Loucy (cell line): Measurements from ENCODE around the gene KDM6A.

ENCODE experiments used
- H2AFZ ChIP-seq: fragments of 200-600 bp; sonication (generic); 2 replicates; pipeline ENCODE4 v1.6.0; 2016; ENCODE audit warnings: antibody characterized with exemption, mild to moderate bottlenecking, low read length, moderate library complexity
- H3F3A ChIP-seq: fragments of 200-600 bp; 2 replicates; pipeline ENCODE4 v1.6.0; 2016; ENCODE audit warnings: antibody characterized with exemption, low read depth, mild to moderate bottlenecking
- H3K27me3 ChIP-seq: fragments of 200-600 bp; sonication (generic); 2 replicates; pipeline ENCODE4 v1.6.1; 2014; ENCODE audit warnings: low read length, mild to moderate bottlenecking; ENCODE audit not compliant: insufficient read depth, poor library complexity, severe bottlenecking
- H3K36me3 ChIP-seq: fragments of 200-600 bp; sonication (generic); 2 replicates; pipeline ENCODE4 v1.6.1; 2016; ENCODE audit warnings: low read length; ENCODE audit not compliant: insufficient read depth
- H3K4me1 ChIP-seq: fragments of 200-600 bp; sonication (generic); 2 replicates; pipeline ENCODE4 v1.5.1; 2014; ENCODE audit warnings: low read length, mild to moderate bottlenecking; ENCODE audit not compliant: insufficient read depth, poor library complexity, severe bottlenecking
- H3K4me2 ChIP-seq: fragments of 200-600 bp; sonication (generic); 2 replicates; pipeline ENCODE4 v1.6.0; 2014; ENCODE audit warnings: antibody characterized with exemption, low read length, low read depth, mild to moderate bottlenecking; ENCODE audit not compliant: poor library complexity, severe bottlenecking
- H3K4me3 ChIP-seq: fragments of 200-600 bp; sonication (generic); 2 replicates; pipeline ENCODE4 v1.5.1; 2014; ENCODE audit warnings: low read length, mild to moderate bottlenecking, mixed read lengths; ENCODE audit not compliant: poor library complexity, severe bottlenecking
- H3K79me2 ChIP-seq: fragments of 200-600 bp; sonication (generic); 2 replicates; pipeline ENCODE4 v1.6.1; 2014; ENCODE audit warnings: low read length; ENCODE audit not compliant: insufficient read depth
- H3K9ac ChIP-seq: fragments of 200-600 bp; sonication (generic); 2 replicates; pipeline ENCODE4 v1.6.0; 2014; ENCODE audit warnings: mild to moderate bottlenecking, low read depth, low read length, moderate library complexity; ENCODE audit not compliant: poor library complexity, severe bottlenecking
- H3K9me2 ChIP-seq: fragments of 200-600 bp; sonication (generic); replicated peaks from 2 replicates; pipeline ENCODE4 v1.6.1; 2016; ENCODE audit warnings: low read depth, low read length, mixed read lengths
- H3K9me3 ChIP-seq: fragments of 200-600 bp; sonication (generic); 2 replicates; pipeline ENCODE4 v1.6.1; 2014; ENCODE audit warnings: mild to moderate bottlenecking, antibody characterized with exemption, low read length, low read depth; ENCODE audit not compliant: insufficient read depth
- H4K20me1 ChIP-seq: fragments of 200-600 bp; sonication (generic); 2 replicates; pipeline ENCODE4 v1.6.0; 2014; ENCODE audit warnings: antibody characterized with exemption, low read length, mild to moderate bottlenecking; ENCODE audit not compliant: insufficient read depth, poor library complexity, severe bottlenecking
- EZH2phosphoT487 ChIP-seq: fragments of 200-600 bp; IDR thresholded peaks from 2 replicates; pipeline ENCODE4 v1.6.1; 2018; ENCODE audit warnings: antibody characterized with exemption, mild to moderate bottlenecking, moderate library complexity, borderline replicate concordance
- TF ChIP-seq, protein P1 (sequence below): fragments of 200-600 bp; sonication (generic); conservative IDR thresholded peaks from 2 replicates; pipeline ENCODE4 v1.5.1; 2014; ENCODE audit warnings: mild to moderate bottlenecking, antibody characterized with exemption, low read length

Gene KDM6A

DNA sequence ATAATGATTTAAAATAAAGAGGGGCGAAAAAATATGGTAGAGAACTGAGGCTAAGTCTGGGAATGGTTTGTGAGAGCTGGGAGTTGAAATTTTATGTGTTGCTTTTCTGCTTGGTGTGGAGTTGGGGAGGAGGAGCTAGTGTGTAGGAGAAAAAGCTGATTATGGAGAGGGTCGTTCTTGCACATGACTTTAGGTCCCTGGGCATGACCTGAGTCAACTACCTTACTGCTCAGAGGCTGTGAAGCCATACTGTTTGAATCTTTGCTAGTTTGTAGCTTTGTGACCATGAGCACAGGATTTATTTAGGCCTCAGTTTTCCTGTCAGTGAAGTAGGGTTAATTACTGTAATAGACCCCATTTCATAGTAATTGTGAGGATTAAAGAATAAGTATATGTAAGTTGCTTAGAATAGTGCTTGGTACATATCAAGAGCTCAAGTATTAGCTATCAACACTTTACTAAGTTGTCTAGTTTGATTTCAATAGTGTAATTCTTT lies 78.6 kb downstream of the KDM6A start:
- H3K9me2 ChIP-seq = no peaks in the 10 kb centered on the region
- no peaks in the 10 kb centered on the region for H3K36me3 ChIP-seq
- H3K79me2 ChIP-seq = peaks cover 92% of the 10 kb centered on the region
- no peak for TF ChIP-seq EZH2phosphoT487
- TF ChIP-seq, protein P1, sequence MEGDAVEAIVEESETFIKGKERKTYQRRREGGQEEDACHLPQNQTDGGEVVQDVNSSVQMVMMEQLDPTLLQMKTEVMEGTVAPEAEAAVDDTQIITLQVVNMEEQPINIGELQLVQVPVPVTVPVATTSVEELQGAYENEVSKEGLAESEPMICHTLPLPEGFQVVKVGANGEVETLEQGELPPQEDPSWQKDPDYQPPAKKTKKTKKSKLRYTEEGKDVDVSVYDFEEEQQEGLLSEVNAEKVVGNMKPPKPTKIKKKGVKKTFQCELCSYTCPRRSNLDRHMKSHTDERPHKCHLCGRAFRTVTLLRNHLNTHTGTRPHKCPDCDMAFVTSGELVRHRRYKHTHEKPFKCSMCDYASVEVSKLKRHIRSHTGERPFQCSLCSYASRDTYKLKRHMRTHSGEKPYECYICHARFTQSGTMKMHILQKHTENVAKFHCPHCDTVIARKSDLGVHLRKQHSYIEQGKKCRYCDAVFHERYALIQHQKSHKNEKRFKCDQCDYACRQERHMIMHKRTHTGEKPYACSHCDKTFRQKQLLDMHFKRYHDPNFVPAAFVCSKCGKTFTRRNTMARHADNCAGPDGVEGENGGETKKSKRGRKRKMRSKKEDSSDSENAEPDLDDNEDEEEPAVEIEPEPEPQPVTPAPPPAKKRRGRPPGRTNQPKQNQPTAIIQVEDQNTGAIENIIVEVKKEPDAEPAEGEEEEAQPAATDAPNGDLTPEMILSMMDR = no peak
- H3K4me3 ChIP-seq = no peak overlapping the region
- H3K4me2 ChIP-seq = no peak overlapping the region
- no peaks in the 10 kb centered on the region for H3K9me3 ChIP-seq
- no peaks in the 10 kb centered on the region for H3K27me3 ChIP-seq
- H3K9ac ChIP-seq = no peak overlapping the region
- H2AFZ ChIP-seq = no peak overlapping the region
- H3F3A ChIP-seq = no peaks in the 10 kb centered on the region
- H4K20me1 ChIP-seq = peaks cover 42% of the 10 kb centered on the region
- no peaks in the 10 kb centered on the region for H3K4me1 ChIP-seq

DNA sequence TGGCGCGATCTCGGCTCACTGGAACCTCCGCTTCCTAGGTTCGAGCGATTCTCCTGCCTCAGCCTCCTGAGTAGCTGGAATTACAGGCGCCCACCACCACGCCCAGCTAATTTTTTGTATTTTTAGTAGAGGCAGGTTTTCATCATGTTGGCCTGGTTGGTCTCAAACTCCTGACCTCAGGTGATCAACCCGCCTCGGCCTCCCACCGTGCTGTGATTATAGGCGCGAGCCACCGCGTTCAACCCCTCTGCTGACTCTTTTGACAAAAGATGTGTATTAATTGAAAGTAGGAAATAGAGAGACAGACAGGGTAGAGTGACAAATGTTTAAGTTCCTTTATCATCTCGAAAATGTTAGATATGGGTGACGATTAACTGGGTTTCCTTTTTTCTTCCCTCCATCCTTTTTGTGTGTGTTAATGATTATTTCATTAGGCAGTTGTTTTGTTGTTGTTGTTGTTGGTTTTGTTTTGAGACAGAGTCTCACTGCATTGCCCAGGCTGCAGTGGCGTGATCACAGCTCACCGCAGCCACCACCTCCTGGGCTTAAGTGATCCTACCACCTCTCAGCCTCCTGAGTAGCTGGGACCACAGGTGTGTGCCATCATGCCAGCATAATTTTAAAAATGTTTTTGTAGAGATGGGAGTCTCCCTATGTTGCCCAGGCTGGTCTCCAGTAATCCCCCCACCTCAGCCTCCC lies 79.5 kb downstream of the KDM6A start:
- Histone ChIP-seq H3K36me3 (no peaks in the 10 kb centered on the region), H3K9me3 (no peaks in the 10 kb centered on the region), H3K9me2 (no peaks in the 10 kb centered on the region), H2AFZ (no peak overlapping the region), H3K4me3 (no peak overlapping the region), H3K79me2 (peaks cover 85% of the 10 kb centered on the region), H3F3A (no peaks in the 10 kb centered on the region), H3K9ac (no peak overlapping the region), H3K4me2 (no peak overlapping the region), H3K4me1 (no peaks in the 10 kb centered on the region), H4K20me1 (peaks cover 47% of the 10 kb centered on the region), H3K27me3 (no peaks in the 10 kb centered on the region)
- TF ChIP-seq, protein P1 = no peak
- TF ChIP-seq EZH2phosphoT487 = no peak

DNA sequence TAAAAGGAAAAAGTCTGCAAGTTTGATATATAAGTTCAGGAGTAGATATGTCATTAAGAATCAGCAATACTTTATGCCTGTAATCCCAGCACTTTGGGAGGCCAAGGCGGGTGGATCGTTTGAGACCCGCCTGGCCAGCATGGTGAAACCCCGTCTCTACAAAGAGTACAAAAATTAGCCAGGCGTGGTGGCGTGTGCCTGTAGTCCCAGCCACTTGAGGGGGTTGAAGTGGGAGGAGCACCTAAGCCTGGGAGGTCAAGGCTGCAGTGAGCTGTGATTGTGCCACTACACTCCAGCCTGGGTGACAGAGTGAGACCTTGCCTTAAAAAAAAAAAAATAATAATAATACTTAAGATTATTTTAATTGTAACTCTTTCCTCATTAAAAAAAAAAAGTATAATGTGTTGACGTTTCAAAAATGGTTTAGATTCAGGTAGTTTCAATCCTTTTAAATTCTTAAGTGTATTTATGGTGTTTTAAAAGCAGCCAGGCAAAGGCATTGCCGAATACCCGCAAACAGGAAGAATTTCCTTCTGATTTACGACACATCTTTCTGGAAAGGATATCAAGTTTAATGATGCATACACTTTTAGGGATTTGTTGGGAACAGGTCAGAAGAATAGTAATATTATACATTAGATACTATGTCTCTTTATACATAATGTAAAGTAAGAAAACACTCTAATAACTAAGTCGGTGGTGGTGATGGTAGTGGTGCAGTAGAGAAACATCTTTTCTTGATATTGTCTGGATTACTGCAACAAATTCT lies 80.9 kb downstream of the KDM6A start:
- Histone ChIP-seq H3K9ac (no peak overlapping the region), H2AFZ (no peak overlapping the region), H3K4me3 (no peak overlapping the region), H3K9me2 (no peaks in the 10 kb centered on the region), H3K27me3 (no peaks in the 10 kb centered on the region), H3K79me2 (peaks cover 81% of the 10 kb centered on the region), H3K4me2 (no peak overlapping the region), H3K4me1 (no peaks in the 10 kb centered on the region), H3F3A (no peaks in the 10 kb centered on the region), H3K9me3 (no peaks in the 10 kb centered on the region), H4K20me1 (peaks cover 44% of the 10 kb centered on the region), H3K36me3 (no peaks in the 10 kb centered on the region)
- no peak for TF ChIP-seq EZH2phosphoT487
